ENCODE measurements around the gene CLEC1B.
"Not testable (repeated sequence)": the region's sequence is repeated elsewhere in the genome, so short reads cannot be mapped to it uniquely, and the experiment has no call there.

The CLEC1B gene

GRCh38 chr12:9999016-9999415 lies at the start of gene CLEC1B:
CLEC1B (minus strand) TSS chr12:9999121; CDS start chr12:9999100, 21 bp downstream.
- DNase-seq, result no peak

- no peak for DNase-seq
These were observed 49.6 kb upstream of the CLEC1B start for GRCh38 chr12:10048526-10048925.

- no peak for DNase-seq
These were observed 43.2 kb upstream of the CLEC1B start for GRCh38 chr12:10042167-10042566.

GRCh38 chr12:10033783-10034545 lies 35.0 kb upstream of the CLEC1B start:
- peak in 1 of 3 experiments; percentile 27 for DNase-seq

- no peak for DNase-seq
These were observed 32.9 kb upstream of the CLEC1B start for GRCh38 chr12:10031771-10032175.

GRCh38 chr12:10031321-10031720 lies 32.4 kb upstream of the CLEC1B start:
- DNase-seq, result no peak

- no peak for DNase-seq
These were observed 31.5 kb upstream of the CLEC1B start, which contains the start of gene CLEC9A for GRCh38 chr12:10030446-10030845. CLEC9A (plus strand) TSS chr12:10030682; CDS start chr12:10052688, 22,006 bp downstream.

- no peak for DNase-seq
These were observed 28.8 kb upstream of the CLEC1B start for GRCh38 chr12:10027721-10028120.

GRCh38 chr12:10027311-10027710 lies 28.4 kb upstream of the CLEC1B start:
- DNase-seq, result no peak

GRCh38 chr12:10026666-10027065 lies 27.7 kb upstream of the CLEC1B start:
- not testable (repeated sequence) for DNase-seq

- no peak for DNase-seq
These were observed 26.3 kb upstream of the CLEC1B start for GRCh38 chr12:10025236-10025635.

- no peak for DNase-seq
These were observed 22.4 kb upstream of the CLEC1B start for GRCh38 chr12:10021342-10021741.

GRCh38 chr12:10018386-10018785 lies 19.5 kb upstream of the CLEC1B start:
- no peak for DNase-seq

GRCh38 chr12:10016881-10017280 lies 18.0 kb upstream of the CLEC1B start:
- peak in 2 of 3 experiments; percentile 26 to 78 for DNase-seq

- no peak for DNase-seq
These were observed 16.5 kb upstream of the CLEC1B start for GRCh38 chr12:10015450-10015849.

GRCh38 chr12:10012630-10013330 lies 13.9 kb upstream of the CLEC1B start:
- no peak for DNase-seq

GRCh38 chr12:10001171-10001776 lies 2.4 kb upstream of the CLEC1B start:
- DNase-seq, result no peak

- no peak for DNase-seq
These were observed 6.6 kb downstream of the CLEC1B start for GRCh38 chr12:9992296-9992695.

GRCh38 chr12:9991876-9992275 lies 7.0 kb downstream of the CLEC1B start:
- DNase-seq, result no peak

GRCh38 chr12:9980126-9980525 lies 18.8 kb downstream of the CLEC1B start:
- DNase-seq, result no peak

- no peak for DNase-seq
These were observed 21.0 kb downstream of the CLEC1B start for GRCh38 chr12:9977916-9978315.

GRCh38 chr12:9976626-9977025 lies 22.3 kb downstream of the CLEC1B start:
- not testable (repeated sequence) for DNase-seq

- no peak for DNase-seq
These were observed 23.3 kb downstream of the CLEC1B start for GRCh38 chr12:9975614-9976013.

- DNase-seq, result not testable (repeated sequence)
These were observed 24.2 kb downstream of the CLEC1B start for GRCh38 chr12:9974731-9975130.
